Fibroblast of skin of left quadriceps (primary cell): ENCODE measurements around the gene TUBB3.
"Not testable (repeated sequence)": the region's sequence is repeated elsewhere in the genome, so short reads cannot be mapped to it uniquely, and the experiment has no call there.

Source experiments
- DNase-seq, 2 experiments: peaks; one replicate each; pipeline ENCODE4 v3.0.0-alpha.2; 2013; ENCODE audit warnings: low read depth in 2 of 2

The TUBB3 gene

DNA sequence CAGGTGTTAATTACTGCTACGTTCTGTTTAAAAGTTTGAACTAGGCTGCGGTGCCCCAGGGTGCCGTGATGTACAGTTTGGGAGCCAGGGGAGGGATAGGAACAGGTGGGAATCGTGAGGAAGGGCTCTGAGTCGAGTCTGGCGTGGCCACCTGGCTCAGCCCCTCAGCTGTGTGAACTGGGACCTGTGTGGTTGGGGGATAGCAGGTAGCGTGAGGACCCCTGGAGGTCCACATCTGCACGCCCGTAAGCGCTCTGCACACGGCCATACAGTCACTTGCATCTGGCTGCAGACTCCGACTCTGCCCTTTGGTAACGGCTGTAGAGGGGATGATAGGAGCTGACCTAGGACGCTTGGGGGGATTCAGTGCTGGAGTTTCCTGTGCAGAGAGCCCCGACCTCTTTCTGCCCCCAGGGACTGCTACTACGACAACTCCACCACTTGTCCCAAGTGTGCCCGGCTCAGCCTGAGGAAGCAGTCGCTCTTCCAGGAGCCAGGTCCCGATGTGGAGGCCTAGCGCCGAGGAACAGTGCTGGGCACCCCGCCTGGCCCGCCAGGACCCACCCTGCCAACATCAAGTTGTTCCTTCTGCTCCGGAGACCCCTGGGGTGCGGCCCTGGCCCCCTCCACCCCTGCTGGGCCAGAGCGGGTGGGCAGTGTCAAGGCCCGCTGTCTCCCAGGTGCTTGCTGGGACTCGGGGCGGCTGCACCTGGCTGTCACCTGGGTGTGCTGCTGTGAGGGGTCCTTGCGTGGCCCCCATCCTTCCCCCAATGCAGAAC lies 42.5 kb downstream of the TUBB3 start:
- no peak for DNase-seq

GRCh38 chr16:89966756-89967155 lies 43.6 kb downstream of the TUBB3 start:
- DNase-seq: no peak

DNA sequence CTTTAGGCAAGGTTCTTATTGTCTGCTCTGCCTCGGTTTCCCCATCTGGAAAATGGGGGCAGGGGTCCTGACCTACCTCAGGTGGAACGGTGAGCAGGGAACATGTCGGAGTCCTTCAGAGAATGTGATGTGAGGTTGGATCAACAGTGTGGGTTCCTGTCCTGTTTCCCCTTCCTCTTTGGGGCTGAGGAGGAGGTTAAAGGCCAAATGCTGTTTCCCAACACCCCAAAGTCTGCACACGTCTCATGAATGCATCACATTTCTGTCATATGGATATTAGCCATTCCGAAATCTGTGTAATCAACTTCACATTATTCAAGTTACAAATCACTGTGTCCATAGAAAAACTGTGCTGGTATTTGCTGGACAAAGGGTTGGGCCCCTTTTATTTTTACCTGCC lies 44.3 kb downstream of the TUBB3 start:
- not testable (repeated sequence) for DNase-seq

DNA sequence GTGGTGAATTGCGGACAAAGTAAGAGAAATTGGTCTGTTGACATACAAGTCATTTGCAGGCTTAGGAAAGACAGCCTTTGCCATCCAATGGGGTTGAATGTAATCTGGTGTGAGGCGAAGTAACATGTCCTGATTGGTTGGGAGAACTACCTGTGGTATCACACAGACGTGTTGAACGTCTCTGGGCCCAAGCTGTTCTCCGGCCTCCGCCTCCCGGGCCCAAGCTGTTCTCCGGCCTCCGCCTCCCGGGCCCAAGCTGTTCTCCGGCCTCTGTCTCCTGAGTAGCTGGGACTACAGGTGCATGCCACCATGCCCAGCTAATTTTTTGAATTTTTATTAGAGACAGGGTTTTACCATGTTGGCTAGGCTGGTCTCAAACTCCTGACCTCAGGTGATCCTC lies 44.9 kb downstream of the TUBB3 start:
- DNase-seq: not testable (repeated sequence)

DNA sequence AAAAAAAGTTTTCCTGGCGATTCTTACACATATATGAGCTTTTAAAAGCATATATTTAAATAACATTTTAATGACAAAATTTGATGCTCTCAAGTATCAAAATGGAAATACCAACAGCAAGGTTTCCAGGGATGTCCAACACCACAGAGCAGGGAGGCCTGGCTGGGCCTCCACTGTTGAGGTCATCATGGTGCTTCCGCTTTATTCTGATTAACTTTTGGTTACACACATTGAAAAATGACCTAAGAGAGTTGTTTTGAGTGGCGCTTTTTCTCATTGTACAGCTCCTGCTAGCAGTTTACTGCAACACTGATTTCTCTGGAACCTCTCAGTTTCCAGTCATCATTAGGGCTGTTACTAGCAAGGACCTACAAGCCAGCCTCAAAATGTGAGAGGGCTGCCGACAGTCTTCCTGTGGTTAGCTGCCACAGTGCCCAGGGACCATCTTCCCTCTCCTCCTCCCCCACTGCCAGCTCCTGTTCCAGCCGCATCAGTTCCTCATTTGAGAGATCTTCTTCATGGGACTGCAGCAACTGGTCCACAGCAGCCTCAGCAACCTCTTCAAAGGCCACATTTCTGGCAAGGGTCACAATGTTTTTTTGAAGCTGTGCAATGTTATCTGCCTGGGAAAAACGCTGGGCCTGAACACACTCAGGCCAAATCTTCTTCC lies 46.7 kb downstream of the TUBB3 start:
- no peak for DNase-seq

- no peak for DNase-seq
Observed at GRCh38 chr16:89971495-89972243, 48.5 kb downstream of the TUBB3 start.

DNA sequence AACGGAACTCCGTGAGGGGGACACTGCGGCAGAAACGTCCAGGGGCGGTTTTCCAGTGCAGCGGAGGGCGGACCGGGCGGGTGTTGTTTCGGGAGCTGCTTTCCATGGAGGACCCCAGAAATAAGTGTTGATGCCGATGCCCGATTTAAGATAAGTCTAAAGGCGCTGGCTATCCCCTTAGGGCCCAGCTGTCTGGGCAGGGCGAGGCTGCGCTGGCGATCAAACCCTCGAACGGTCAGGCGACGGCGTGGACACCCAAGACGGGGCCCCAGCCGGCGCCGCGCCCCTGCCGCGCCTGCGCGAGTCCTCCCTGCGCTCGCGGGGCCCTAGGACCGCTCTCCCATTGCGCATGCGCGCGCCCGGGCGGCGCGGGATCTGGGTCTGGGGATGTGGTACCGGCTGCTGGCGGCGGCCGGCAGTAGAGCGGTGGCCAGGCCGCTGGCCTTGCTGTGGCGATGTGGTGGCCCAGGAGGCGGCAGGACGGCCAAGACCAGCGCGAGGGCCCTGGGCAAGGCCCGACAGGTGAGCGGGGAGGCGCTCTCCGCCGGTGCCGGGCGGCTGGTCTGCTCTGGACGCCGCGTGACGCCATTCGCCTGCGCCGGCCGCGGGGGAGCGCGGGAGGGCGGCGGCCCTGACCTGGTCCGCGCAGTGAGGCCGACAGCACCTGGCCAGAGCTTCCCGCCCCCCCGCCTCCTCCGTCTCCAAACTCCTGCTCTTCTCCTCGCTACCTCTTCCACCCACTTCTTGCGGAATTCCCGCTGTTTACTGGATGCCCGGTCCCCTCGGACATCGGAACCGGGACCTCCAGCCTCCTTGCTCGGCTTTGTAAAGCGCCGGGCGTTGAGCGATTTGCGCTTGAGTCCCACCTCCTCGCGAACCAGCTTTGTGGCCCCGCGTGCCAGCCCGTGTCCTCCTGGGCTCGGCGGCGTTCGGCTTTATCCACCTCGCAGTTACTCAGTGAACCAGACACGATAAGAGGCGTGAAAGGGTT lies 49.4 kb downstream of the TUBB3 start:
- DNase-seq: peak; percentile 81 to 85

GRCh38 chr16:89973235-89973634 lies 50.1 kb downstream of the TUBB3 start:
- DNase-seq: no peak

- no peak for DNase-seq
Observed at GRCh38 chr16:89973654-89974335, 50.7 kb downstream of the TUBB3 start.

- no peak for DNase-seq
Observed at GRCh38 chr16:89974870-89975269, 51.7 kb downstream of the TUBB3 start.

GRCh38 chr16:89981414-89981813 lies 58.3 kb downstream of the TUBB3 start:
- no peak for DNase-seq

GRCh38 chr16:89982318-89982717 lies 59.2 kb downstream of the TUBB3 start:
- no peak for DNase-seq

GRCh38 chr16:89983536-89983935 lies 60.4 kb downstream of the TUBB3 start:
- DNase-seq: no peak

- DNase-seq: no peak
Observed at GRCh38 chr16:89984216-89984615, 61.1 kb downstream of the TUBB3 start.

DNA sequence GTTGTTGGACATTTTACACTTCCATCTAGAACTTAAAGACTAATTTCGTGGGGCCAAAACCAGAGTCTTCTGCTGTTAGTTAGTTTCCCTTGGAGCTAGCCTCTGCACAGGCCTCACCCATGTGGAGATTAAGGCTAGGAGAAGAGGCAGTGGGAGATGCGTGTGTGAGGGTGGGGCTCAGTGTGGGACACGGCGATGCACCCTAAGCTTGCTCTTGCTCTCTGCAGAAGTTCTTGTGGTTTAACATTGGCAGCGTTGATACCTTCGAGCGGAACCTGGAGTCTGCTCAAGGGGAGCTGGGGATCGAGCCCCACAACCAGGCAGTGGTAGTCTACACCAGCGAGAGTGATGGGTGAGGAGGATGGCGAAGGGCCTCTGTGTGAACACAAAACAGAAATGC lies 62.1 kb downstream of the TUBB3 start:
- DNase-seq: no peak
